BJ (cell line): ENCODE measurements around the gene ANAPC10. TPM values are rescaled to one million over a fixed set of nuclear protein-coding genes. Genes with fewer than 3 reads are reported as not detected.
"Not testable (repeated sequence)": the region's sequence is repeated elsewhere in the genome, so short reads cannot be mapped to it uniquely, and the experiment has no call there.

ENCODE experiments used
- CTCF ChIA-PET: fragments of 350-600 bp; formaldehyde crosslinking; extraction: SDS; loops from one replicate; lab custom pipeline; 2021; ENCODE audit warnings: antibody characterized with exemption, inconsistent platforms; lab: Yijun Ruan, JAX
- POLR2A ChIA-PET: fragments of 300-600 bp; sonication (Branson Sonifier 250); formaldehyde crosslinking; extraction: SDS; loops from one replicate; lab custom pipeline; 2021; ENCODE audit warnings: antibody characterized with exemption; lab: Charles Lee
- DNase-seq: peaks from one replicate; pipeline ENCODE4 v3.0.0-alpha.2; 2011; ENCODE audit warnings: low read depth
- H3K27me3 ChIP-seq: 2 replicates; pipeline ENCODE4 v1.6.0; 2011; ENCODE audit warnings: low read length; ENCODE audit not compliant: control insufficient read depth, insufficient read depth
- H3K36me3 ChIP-seq: 2 replicates; pipeline ENCODE4 v1.5.1; 2011; ENCODE audit warnings: low read length; ENCODE audit not compliant: control insufficient read depth, insufficient read depth
- H3K4me3 ChIP-seq: 2 replicates; pipeline ENCODE4 v1.5.1; 2011; ENCODE audit warnings: low read depth, mild to moderate bottlenecking, control low read depth, low read length
- polyA plus RNA-seq: library from polyadenylated mRNA; depleted of rRNA; stranded (reverse); fragments of >200 nt; gene quantifications from 2 replicates; pipeline ENCODE4 v1.2.3, GENCODE V29; 2011
- TF ChIP-seq, protein P1 (sequence below): IDR thresholded peaks from 2 replicates; pipeline ENCODE4 v1.5.1; 2011; ENCODE audit warnings: low read depth, mild to moderate bottlenecking, control low read depth, inconsistent platforms, low read length, moderate library complexity; ENCODE audit not compliant: insufficient read depth

The ANAPC10 gene
- polyA plus RNA-seq, 1 experiment = 10.3 TPM

DNA sequence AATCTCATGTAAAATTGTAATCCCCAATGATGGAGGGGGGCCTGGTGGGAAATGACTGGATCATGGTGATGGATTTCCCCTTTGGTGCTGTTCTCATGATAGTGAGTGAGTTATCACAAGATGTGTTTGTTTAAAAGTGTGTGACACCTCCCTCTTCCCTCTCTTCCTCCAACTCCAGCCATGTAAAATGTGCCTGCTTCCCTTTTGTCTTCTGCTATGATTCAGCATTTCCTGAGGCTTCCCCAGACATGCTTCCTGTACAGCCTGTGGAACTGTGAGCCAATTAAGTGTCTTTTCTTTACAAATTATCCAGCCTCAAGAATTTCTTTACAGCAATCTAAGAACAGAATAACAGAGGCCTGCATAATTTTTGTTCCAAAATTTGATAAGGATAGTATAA, 85.2 kb downstream of the ANAPC10 start:
- no peak for DNase-seq
- POLR2A ChIA-PET = no interaction called here

GRCh38 chr4:145011636-145012035, 86.4 kb downstream of the ANAPC10 start:
- no peak overlapping the region for H3K4me3 ChIP-seq
- H3K36me3 ChIP-seq = no peaks in the 10 kb centered on the region
- TF ChIP-seq, protein P1, sequence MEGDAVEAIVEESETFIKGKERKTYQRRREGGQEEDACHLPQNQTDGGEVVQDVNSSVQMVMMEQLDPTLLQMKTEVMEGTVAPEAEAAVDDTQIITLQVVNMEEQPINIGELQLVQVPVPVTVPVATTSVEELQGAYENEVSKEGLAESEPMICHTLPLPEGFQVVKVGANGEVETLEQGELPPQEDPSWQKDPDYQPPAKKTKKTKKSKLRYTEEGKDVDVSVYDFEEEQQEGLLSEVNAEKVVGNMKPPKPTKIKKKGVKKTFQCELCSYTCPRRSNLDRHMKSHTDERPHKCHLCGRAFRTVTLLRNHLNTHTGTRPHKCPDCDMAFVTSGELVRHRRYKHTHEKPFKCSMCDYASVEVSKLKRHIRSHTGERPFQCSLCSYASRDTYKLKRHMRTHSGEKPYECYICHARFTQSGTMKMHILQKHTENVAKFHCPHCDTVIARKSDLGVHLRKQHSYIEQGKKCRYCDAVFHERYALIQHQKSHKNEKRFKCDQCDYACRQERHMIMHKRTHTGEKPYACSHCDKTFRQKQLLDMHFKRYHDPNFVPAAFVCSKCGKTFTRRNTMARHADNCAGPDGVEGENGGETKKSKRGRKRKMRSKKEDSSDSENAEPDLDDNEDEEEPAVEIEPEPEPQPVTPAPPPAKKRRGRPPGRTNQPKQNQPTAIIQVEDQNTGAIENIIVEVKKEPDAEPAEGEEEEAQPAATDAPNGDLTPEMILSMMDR = no peak
- no peaks in the 10 kb centered on the region for H3K27me3 ChIP-seq
- POLR2A ChIA-PET = no interaction called here
- DNase-seq = no peak
- CTCF ChIA-PET = interaction anchor here (1.0 kb wide), 1 partner anchor 47 kb away, joined by 3 read pairs; no protein-coding TSS in a partner anchor

More for the DNA sequence above, 85.2 kb downstream of the ANAPC10 start:
- H3K4me3 ChIP-seq = no peak overlapping the region
- H3K27me3 ChIP-seq = no peaks in the 10 kb centered on the region
- TF ChIP-seq, protein P1 = no peak
- no peaks in the 10 kb centered on the region for H3K36me3 ChIP-seq
- CTCF ChIA-PET = no interaction called here

- POLR2A ChIA-PET, H3K36me3 ChIP-seq, H3K4me3 ChIP-seq, H3K27me3 ChIP-seq, CTCF ChIA-PET, DNase-seq: not testable (repeated sequence)
These were observed 87.7 kb downstream of the ANAPC10 start for GRCh38 chr4:145010315-145010714.

DNA sequence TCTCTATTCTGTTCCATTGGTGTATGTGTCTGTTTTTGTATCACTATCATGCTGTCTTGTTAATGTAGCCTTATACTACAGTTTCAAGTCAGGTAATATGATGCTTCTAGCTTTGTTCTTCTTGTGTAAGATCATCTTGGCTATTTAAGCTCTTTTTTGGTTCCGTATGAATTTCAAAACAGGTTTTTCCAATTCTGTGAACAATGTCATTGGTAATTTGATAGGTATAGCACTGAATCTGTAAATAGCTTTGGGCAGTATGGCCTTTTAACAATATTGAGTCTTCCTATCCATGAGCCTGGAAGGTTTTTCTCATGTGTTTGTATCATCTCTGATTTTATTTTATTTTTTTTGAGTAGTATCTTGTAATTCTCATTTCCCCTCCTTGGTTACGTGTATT, 94.3 kb downstream of the ANAPC10 start:
- TF ChIP-seq, protein P1 = no peak
- no peaks in the 10 kb centered on the region for H3K36me3 ChIP-seq
- DNase-seq = no peak
- no peaks in the 10 kb centered on the region for H3K27me3 ChIP-seq
- ChIA-PET POLR2A (no interaction called here), CTCF (no interaction called here)
- H3K4me3 ChIP-seq = no peak overlapping the region

DNA sequence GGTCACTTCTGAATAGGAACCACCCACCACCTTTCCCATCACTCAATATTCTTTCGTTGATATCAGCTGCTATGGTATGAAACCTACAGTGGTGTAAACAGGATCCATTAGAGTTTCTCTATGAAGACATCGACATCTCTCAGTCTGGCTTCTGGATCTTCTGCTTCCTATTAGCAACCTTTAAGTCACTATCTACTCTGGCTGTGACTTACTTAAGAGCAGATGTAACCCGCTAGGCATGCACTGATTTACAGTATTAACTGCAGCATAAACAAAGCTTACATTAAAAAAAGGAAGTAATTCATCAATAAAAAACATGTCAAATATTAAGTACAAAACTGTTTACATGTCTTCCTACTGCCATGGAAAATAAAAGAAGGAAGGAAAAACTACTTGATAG, 96.4 kb downstream of the ANAPC10 start:
- TF ChIP-seq, protein P1 = no peak
- H3K4me3 ChIP-seq = no peak overlapping the region
- H3K27me3 ChIP-seq = no peaks in the 10 kb centered on the region
- ChIA-PET CTCF (interaction anchor here (1.1 kb wide), 1 partner anchor 12 kb away, joined by 3 read pairs; no protein-coding TSS in a partner anchor), POLR2A (no interaction called here)
- no peak for DNase-seq
- no peaks in the 10 kb centered on the region for H3K36me3 ChIP-seq

GRCh38 chr4:145000656-145001055, 97.3 kb downstream of the ANAPC10 start:
- CTCF ChIA-PET, H3K36me3 ChIP-seq, H3K27me3 ChIP-seq, DNase-seq, H3K4me3 ChIP-seq, POLR2A ChIA-PET: not testable (repeated sequence)
